Measurements from ENCODE around the gene DOCK11.
A peak's percentile ranks its signal among the peaks of the same experiment; 100 is the strongest.

Gene DOCK11

DNA sequence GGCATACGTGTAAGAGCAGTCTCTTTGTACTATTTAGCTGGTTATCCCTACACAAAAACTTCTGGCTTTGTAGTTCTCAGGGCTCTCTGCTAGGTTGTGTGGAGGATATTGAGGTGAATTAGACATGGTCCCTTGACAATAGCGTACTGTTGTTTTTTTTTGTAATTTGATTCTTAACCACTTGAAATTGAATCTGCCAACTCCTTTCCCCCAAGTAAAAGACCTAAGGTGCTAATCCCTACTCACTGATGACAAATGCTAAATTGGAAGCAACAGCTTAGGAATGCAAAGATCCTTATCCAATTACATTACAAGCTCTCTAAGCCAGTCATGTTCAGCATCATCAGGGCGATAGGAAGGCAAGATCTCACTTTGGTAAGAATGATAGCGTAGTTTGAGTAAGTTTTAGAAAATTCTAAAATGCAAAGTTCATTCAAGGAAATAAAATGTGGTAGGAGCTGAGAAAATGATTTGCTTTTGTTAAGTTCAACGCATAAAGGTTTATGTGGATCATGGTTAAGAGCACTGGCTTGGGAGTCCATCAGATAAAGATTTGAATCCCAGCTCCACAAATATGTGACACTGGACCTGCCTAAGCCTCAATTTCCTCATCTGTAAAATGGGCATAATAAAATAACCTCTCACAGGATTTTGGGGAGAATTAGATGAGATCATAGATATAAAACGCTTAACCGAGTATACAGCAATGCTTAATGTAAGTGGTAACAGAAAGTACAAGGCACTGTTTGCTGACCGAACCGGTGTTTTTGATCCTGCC, 39.3 kb downstream of the DOCK11 start (continued):
- no peak for TF ChIP-seq SALL2 (tag by site-specific recombination; IDR thresholded peaks at IDR 0.05; ENCODE audit: borderline replicate concordance)
- TF ChIP-seq ZNF214 (tag by site-specific recombination; IDR thresholded peaks at IDR 0.05; ENCODE audit: borderline replicate concordance) = no peak
- TF ChIP-seq, protein P1, sequence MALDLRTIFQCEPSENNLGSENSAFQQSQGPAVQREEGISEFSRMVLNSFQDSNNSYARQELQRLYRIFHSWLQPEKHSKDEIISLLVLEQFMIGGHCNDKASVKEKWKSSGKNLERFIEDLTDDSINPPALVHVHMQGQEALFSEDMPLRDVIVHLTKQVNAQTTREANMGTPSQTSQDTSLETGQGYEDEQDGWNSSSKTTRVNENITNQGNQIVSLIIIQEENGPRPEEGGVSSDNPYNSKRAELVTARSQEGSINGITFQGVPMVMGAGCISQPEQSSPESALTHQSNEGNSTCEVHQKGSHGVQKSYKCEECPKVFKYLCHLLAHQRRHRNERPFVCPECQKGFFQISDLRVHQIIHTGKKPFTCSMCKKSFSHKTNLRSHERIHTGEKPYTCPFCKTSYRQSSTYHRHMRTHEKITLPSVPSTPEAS (tag by site-specific recombination; IDR thresholded peaks at IDR 0.05) = no peak
- no peak for TF ChIP-seq ZNF514 (tag by site-specific recombination; IDR thresholded peaks at IDR 0.05)
- TF ChIP-seq EGR2 (tag by site-specific recombination; IDR thresholded peaks at IDR 0.05; ENCODE audit: low read depth) = no peak
- no peak for TF ChIP-seq YY1 (tag by site-specific recombination; IDR thresholded peaks at IDR 0.05)
- no peak for TF ChIP-seq ZNF148 (tag by site-specific recombination; IDR thresholded peaks at IDR 0.05; ENCODE audit: borderline replicate concordance)
- no peak for TF ChIP-seq ZNF416 (tag by site-specific recombination; IDR thresholded peaks at IDR 0.05)
- TF ChIP-seq ZEB2 (tag by site-specific recombination; IDR thresholded peaks at IDR 0.05) = no peak
- TF ChIP-seq ZFHX2 (tag by site-specific recombination; conservative IDR thresholded peaks at IDR 0.05) = no peak
- peak; percentile 53; the same call in 1 of the 2 replicates for TF ChIP-seq ZNF24 (tag by site-specific recombination; IDR thresholded peaks at IDR 0.05)
- TF ChIP-seq KLF16 (tag by site-specific recombination; IDR thresholded peaks at IDR 0.05) = no peak
- TF ChIP-seq ZNF521 (tag by site-specific recombination; IDR thresholded peaks at IDR 0.05) = no peak
- no peak for TF ChIP-seq ZNF530 (tag by site-specific recombination; IDR thresholded peaks at IDR 0.05; ENCODE audit: low read depth)
- peak; percentile 91 for TF ChIP-seq TRIM28 (IDR thresholded peaks at IDR 0.05; ENCODE audit: borderline replicate concordance, low read length)
- no peak for TF ChIP-seq ZNF202 (tag by site-specific recombination; IDR thresholded peaks at IDR 0.05; ENCODE audit: borderline replicate concordance)
- no peak for TF ChIP-seq ZNF335 (tag by site-specific recombination; conservative IDR thresholded peaks at IDR 0.05)
- TF ChIP-seq, protein P2, sequence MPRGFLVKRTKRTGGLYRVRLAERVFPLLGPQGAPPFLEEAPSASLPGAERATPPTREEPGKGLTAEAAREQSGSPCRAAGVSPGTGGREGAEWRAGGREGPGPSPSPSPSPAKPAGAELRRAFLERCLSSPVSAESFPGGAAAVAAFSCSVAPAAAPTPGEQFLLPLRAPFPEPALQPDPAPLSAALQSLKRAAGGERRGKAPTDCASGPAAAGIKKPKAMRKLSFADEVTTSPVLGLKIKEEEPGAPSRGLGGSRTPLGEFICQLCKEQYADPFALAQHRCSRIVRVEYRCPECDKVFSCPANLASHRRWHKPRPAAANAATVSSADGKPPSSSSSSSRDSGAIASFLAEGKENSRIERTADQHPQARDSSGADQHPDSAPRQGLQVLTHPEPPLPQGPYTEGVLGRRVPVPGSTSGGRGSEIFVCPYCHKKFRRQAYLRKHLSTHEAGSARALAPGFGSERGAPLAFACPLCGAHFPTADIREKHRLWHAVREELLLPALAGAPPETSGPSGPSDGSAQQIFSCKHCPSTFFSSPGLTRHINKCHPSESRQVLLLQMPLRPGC (tag by site-specific recombination; IDR thresholded peaks at IDR 0.05) = peak; percentile 95
- TF ChIP-seq KLF1 (tag by site-specific recombination; IDR thresholded peaks at IDR 0.05) = no peak
- no peak for TF ChIP-seq ZNF623 (tag by site-specific recombination; IDR thresholded peaks at IDR 0.05)
- TF ChIP-seq, protein P3, sequence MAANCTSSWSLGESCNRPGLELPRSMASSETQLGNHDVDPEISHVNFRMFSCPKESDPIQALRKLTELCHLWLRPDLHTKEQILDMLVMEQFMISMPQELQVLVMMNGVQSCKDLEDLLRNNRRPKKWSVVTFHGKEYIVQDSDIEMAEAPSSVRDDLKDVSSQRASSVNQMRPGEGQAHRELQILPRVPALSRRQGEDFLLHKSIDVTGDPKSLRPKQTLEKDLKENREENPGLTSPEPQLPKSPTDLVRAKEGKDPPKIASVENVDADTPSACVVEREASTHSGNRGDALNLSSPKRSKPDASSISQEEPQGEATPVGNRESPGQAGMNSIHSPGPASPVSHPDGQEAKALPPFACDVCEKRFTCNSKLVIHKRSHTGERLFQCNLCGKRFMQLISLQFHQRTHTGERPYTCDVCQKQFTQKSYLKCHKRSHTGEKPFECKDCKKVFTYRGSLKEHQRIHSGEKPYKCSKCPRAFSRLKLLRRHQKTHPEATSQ (tag by site-specific recombination; IDR thresholded peaks at IDR 0.05) = no peak
- TF ChIP-seq ZSCAN18 (tag by site-specific recombination; IDR thresholded peaks at IDR 0.05) = no peak
- TF ChIP-seq ZNF544 (tag by site-specific recombination; IDR thresholded peaks at IDR 0.05) = no peak
- TF ChIP-seq YY2 (tag by site-specific recombination; IDR thresholded peaks at IDR 0.05) = no peak
- peak; percentile 82 for TF ChIP-seq ZNF629 (tag by site-specific recombination; IDR thresholded peaks at IDR 0.05)
- TF ChIP-seq SETDB1 (IDR thresholded peaks at IDR 0.05; ENCODE audit: insufficient read length, low read length) = peak; percentile 30
- peak; percentile 72 for TF ChIP-seq ZNF580 (tag by site-specific recombination; IDR thresholded peaks at IDR 0.05)
- TF ChIP-seq ZNF837 (tag by site-specific recombination; IDR thresholded peaks at IDR 0.05) = no peak
- TF ChIP-seq ZNF433 (tag by site-specific recombination; IDR thresholded peaks at IDR 0.05; ENCODE audit: low read depth) = no peak
- TF ChIP-seq TCF7L2 (IDR thresholded peaks at IDR 0.05; ENCODE audit: borderline replicate concordance, low read depth, low read length) = peak; percentile 68
- TF ChIP-seq ZXDB (tag by site-specific recombination; IDR thresholded peaks at IDR 0.05) = peak; percentile 74; the same call in 1 of the 2 replicates

Measured in HEK293 (cell line).